Stomach (tissue), 9 donors: ENCODE results near the gene SLC2A8. TPM values are rescaled to one million over a fixed set of nuclear protein-coding genes. Genes with fewer than 3 reads are reported as not detected.

ENCODE experiments used
- DNase-seq, 2 donors: peaks; one replicate each; pipeline versions ENCODE4 v3.0.0 to v3.0.0-alpha.2; 2013 to 2019
- H3K27ac ChIP-seq, 5 donors: fragments of 200-600 bp in 4 of 5; sonication (generic) in 4 of 5; one replicate each; pipeline ENCODE4 v1.5.1; 2013 to 2019; ENCODE audit warnings: mild to moderate bottlenecking in 1 of 5, moderate library complexity in 1 of 5
- H3K27me3 ChIP-seq, 3 donors: fragments of 200-600 bp; sonication (generic); one replicate each; pipeline ENCODE4 v1.5.1; 2017 to 2019; ENCODE audit warnings: mixed run types in 1 of 3
- H3K36me3 ChIP-seq, 4 donors: fragments of 200-600 bp; sonication (generic); 1 replicate in 3 of 4; 2 replicates in 1 of 4; pipeline ENCODE4 v1.5.1; 2016 to 2019
- H3K4me1 ChIP-seq, 4 donors: fragments of 200-600 bp; sonication (generic); one replicate each; pipeline ENCODE4 v1.5.1; 2016 to 2019
- H3K4me3 ChIP-seq, 4 donors: fragments of 200-600 bp; sonication (generic) in 3 of 4; one replicate each; pipeline ENCODE4 v1.5.1; 2016 to 2019; ENCODE audit warnings: mild to moderate bottlenecking in 1 of 4
- H3K9me3 ChIP-seq, 4 donors: fragments of 200-600 bp; sonication (generic); one replicate each; pipeline ENCODE4 v1.5.1; 2016 to 2019
- EP300 ChIP-seq: sonication (generic); formaldehyde crosslinking; IDR thresholded peaks from one replicate; pipeline ENCODE4 v1.6.1; 2017; ENCODE audit warnings: antibody characterized with exemption
- POLR2A ChIP-seq, 4 donors: fragments of 450-650 bp; IDR thresholded peaks; one replicate each; pipeline ENCODE4 v1.6.1; 2016; ENCODE audit warnings: antibody characterized with exemption in 4 of 4, control low read depth in 2 of 4, mild to moderate bottlenecking in 1 of 4, moderate library complexity in 1 of 4
- POLR2AphosphoS5 ChIP-seq, 3 donors: sonication (generic); formaldehyde crosslinking; IDR thresholded peaks; one replicate each; pipeline ENCODE4 v1.6.1; 2016; ENCODE audit warnings: antibody characterized with exemption in 3 of 3
- WGBS, 5 donors: extraction: QIAGEN DNeasy Blood & Tissue Kit in 3 of 5; methylation state at CpG; one replicate each; pipeline versions ENCODE4 v1.1.5 to v1.1.7; 2013 to 2018; 5-methylcytosine and 5-hydroxymethylcytosine counted together
- intact Hi-C: fragments of 100-400 bp; cut with DNase I; formaldehyde crosslinking; loops from one replicate; pipeline ENCODE4 v1.15.1; 2023; ENCODE audit warnings: low total_unique reads
- polyA plus RNA-seq, 3 donors: library from polyadenylated mRNA; stranded (reverse); fragments of 200-250 nt; gene quantifications; one replicate each; pipeline ENCODE4 v1.2.3, GENCODE V29; 2013
- total RNA-seq, 5 donors: library from RNA; depleted of rRNA; stranded (reverse); fragments of >200 nt; gene quantifications; one replicate each; pipeline versions ENCODE4 v1.1.0 to v1.2.3, GENCODE V29; 2014 to 2016
- TF ChIP-seq, protein P1 (sequence below), 7 experiments: fragments of 450-650 bp in 4 of 7; fragments of 200-600 bp in 3 of 7; sonication (generic) in 3 of 7; IDR thresholded peaks; one replicate each; pipeline ENCODE4 v1.5.1; 2016 to 2019; ENCODE audit warnings: antibody characterized with exemption in 7 of 7, control low read depth in 2 of 7, mild to moderate bottlenecking in 1 of 7
- donor health status: healthy with polysubstance abuse.
- donor health status: Bipolar disorder and iron deficiency.
- donor health status: healthy.

The SLC2A8 gene
- total and polyA plus RNA-seq, 8 donors: 4.7 to 36.2 (median 18.0) TPM

DNA sequence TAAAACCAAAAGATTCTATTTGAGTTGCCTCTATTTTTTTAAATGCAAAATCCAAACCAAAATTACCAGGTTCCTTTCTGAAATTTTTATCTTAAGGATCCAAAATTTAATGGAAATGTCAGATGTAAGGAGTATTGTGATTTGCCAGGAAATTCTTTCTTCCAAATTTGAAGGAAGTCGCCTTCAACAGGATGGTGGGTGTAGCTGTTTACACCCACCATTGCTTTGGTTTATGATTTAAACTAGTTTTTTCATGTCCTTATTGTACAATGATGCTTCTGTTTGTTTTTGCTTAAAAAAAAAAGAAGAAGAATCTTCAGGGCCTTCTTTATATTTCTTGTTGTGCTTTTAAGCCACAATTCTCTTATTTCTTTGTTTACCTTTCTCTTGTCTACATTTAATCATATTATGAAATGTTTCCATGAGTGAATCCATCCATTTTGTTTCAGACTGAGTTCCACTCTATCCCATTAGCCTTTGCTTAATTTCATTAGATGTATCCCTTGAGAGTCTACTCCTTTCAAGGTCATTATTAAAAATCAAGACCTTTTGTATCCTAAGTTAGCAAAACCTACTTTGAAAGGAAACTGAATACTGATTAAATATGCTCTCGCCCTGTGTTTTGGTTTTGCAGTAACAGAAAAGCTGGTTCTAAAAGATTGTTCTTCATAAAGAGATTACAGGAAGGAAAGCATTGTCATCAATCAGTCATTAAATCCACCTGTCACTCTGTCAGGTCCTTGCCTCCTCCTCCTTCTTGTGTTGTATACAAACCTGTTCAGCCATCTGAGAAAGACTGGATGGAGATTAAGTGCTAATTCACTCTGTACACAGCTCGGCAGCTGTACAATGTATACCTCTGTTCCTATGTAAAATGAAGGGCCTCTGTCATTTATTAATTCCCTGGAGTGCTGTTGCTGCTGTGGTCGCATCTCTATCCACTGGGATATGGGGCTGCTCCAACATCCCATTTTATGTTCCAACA lies 45.5 kb upstream of the SLC2A8 start:
- Histone ChIP-seq H3K36me3 (peaks cover 0 to 23% (median 21%) of the 10 kb centered on the region in 4 donors), H3K9me3 (no peaks in the 10 kb centered on the region), H3K4me3 (no peak overlapping the region), H3K4me1 (no peaks in the 10 kb centered on the region), H3K27me3 (no peaks in the 10 kb centered on the region), H3K27ac (no peak overlapping the region)
- TF ChIP-seq EP300: no peak
- TF ChIP-seq, protein P1, sequence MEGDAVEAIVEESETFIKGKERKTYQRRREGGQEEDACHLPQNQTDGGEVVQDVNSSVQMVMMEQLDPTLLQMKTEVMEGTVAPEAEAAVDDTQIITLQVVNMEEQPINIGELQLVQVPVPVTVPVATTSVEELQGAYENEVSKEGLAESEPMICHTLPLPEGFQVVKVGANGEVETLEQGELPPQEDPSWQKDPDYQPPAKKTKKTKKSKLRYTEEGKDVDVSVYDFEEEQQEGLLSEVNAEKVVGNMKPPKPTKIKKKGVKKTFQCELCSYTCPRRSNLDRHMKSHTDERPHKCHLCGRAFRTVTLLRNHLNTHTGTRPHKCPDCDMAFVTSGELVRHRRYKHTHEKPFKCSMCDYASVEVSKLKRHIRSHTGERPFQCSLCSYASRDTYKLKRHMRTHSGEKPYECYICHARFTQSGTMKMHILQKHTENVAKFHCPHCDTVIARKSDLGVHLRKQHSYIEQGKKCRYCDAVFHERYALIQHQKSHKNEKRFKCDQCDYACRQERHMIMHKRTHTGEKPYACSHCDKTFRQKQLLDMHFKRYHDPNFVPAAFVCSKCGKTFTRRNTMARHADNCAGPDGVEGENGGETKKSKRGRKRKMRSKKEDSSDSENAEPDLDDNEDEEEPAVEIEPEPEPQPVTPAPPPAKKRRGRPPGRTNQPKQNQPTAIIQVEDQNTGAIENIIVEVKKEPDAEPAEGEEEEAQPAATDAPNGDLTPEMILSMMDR (IDR thresholded peaks at IDR 0.05): no peak
- TF ChIP-seq POLR2AphosphoS5 (IDR thresholded peaks at IDR 0.05): no peak
- TF ChIP-seq POLR2A (IDR thresholded peaks at IDR 0.05): no peak
- WGBS, 5 donors: 81 to 91% (median 87%) methylated on average over 4 of the region's 4 CpGs
- DNase-seq: peak in 1 of 2 donors; percentile 26
- intact Hi-C loops: no loop called here

DNA sequence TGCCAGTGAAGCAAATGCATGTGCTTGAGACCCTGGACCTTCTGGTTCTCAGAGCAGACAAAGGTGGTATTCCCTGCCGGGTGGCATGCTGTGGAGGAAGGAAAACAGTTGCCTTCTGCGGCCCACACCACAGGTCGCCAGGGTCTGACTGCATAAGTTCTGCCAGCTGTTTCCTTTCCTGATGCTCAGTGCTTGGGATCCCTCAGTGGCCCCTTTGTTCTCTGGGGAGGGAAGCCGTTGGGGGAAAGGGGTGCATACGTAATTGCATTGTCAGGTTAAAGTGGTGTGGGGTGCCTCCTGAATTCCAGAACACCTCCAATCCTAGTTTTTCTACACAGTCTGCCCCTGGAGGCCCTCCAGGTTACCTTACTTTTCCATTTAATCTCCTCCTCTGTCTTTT lies 43.1 kb upstream of the SLC2A8 start:
- Histone ChIP-seq H3K27ac (no peak overlapping the region), H3K9me3 (no peaks in the 10 kb centered on the region), H3K4me1 (peaks cover 0 to 5% (median 2%) of the 10 kb centered on the region in 4 donors), H3K27me3 (no peaks in the 10 kb centered on the region), H3K4me3 (no peak overlapping the region), H3K36me3 (peaks cover 0 to 39% (median 34%) of the 10 kb centered on the region in 4 donors)
- intact Hi-C loops: no loop called here
- 59 to 78% (median 75%) methylated on average over 5 of the region's 5 CpGs for WGBS, 5 donors
- DNase-seq: no peak
- TF ChIP-seq POLR2AphosphoS5 (IDR thresholded peaks at IDR 0.05): no peak
- TF ChIP-seq EP300: no peak
- TF ChIP-seq, protein P1 (IDR thresholded peaks at IDR 0.05): no peak
- TF ChIP-seq POLR2A (IDR thresholded peaks at IDR 0.05): no peak

DNA sequence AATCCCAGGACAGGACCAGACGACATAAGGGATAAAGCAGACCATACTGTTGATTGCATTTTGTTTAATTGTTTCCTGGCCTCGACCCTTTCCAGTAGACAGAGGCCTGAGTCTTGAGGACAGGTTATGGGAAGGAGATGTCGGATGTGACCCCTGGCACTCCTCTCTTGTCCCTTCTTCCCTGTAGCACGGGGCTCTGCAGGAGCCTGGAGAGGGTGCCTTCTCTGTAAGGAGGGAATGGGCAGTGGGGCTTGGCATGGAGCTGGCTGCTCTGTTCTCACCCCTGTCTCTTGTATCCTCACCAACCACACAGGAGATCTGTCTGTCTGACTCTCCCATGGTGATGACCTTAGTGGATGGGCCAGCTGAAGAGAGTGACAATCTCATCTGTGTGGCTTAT lies 40.1 kb upstream of the SLC2A8 start:
- Histone ChIP-seq H3K4me3 (no peak overlapping the region), H3K27me3 (no peaks in the 10 kb centered on the region), H3K4me1 (peaks cover 0 to 33% (median 17%) of the 10 kb centered on the region in 4 donors), H3K27ac (no peak overlapping the region), H3K36me3 (peaks cover 0 to 39% (median 34%) of the 10 kb centered on the region in 4 donors), H3K9me3 (no peaks in the 10 kb centered on the region)
- TF ChIP-seq EP300: no peak
- WGBS, 5 donors: 75 to 91% (median 84%) methylated on average over 4 of the region's 4 CpGs
- DNase-seq: peak in 1 of 2 donors; percentile 4
- intact Hi-C loops: no loop called here

GRCh38 chr9:127358023-127358535 lies 38.9 kb upstream of the SLC2A8 start:
- Histone ChIP-seq H3K36me3 (peaks cover 0 to 39% (median 34%) of the 10 kb centered on the region in 4 donors), H3K4me3 (no peak overlapping the region), H3K27ac (no peak overlapping the region), H3K4me1 (peaks cover 0 to 39% (median 18%) of the 10 kb centered on the region in 4 donors), H3K9me3 (no peaks in the 10 kb centered on the region), H3K27me3 (no peaks in the 10 kb centered on the region)
- TF ChIP-seq POLR2AphosphoS5 (IDR thresholded peaks at IDR 0.05) (no peak), EP300 (no peak), POLR2A (IDR thresholded peaks at IDR 0.05) (no peak)
- TF ChIP-seq, protein P1 (IDR thresholded peaks at IDR 0.05): no peak
- DNase-seq: no peak
- WGBS, 5 donors: 80 to 93% (median 90%) methylated on average over 3 of the region's 3 CpGs
- intact Hi-C loops: no loop called here
